Omental fat pad (tissue), 4 donors: ENCODE measurements around the gene EME2. TPM values are rescaled to one million over a fixed set of nuclear protein-coding genes. Genes with fewer than 3 reads are reported as not detected.

Experiments
- ATAC-seq: fragments of 150-250 bp; one replicate; pipeline ENCODE4 v1.9.1; 2016; ENCODE audit warnings: mild to moderate bottlenecking, moderate library complexity; ENCODE audit not compliant: low FRiP score
- DNase-seq: peaks from one replicate; pipeline ENCODE4 v3.0.0-alpha.2; 2019; ENCODE audit warnings: low spot score
- CTCF ChIP-seq, 3 donors: fragments of 450-650 bp; IDR thresholded peaks; one replicate each; pipeline ENCODE4 v1.5.1; 2016 to 2017; ENCODE audit warnings: antibody characterized with exemption in 3 of 3, mild to moderate bottlenecking in 3 of 3, moderate library complexity in 2 of 3
- small RNA-seq: library from RNA; depleted of rRNA; stranded (forward); fragments of <200 nt; gene quantifications from one replicate; pipeline ENCODE3, GENCODE V24; 2016
- total RNA-seq, 4 donors: library from RNA; depleted of rRNA; stranded (reverse); fragments of >200 nt; gene quantifications; one replicate each; pipeline ENCODE4 v1.1.0, GENCODE V29; 2016

The EME2 gene
- total RNA-seq, 4 donors from 2014 or later: 5.9 to 16.2 (median 7.1) TPM

- TF ChIP-seq CTCF (IDR thresholded peaks at IDR 0.05): no peak
- DNase-seq: no peak
- no peak for ATAC-seq
Observed at GRCh38 chr16:1821861-1822611, 49.4 kb downstream of the EME2 start.

GRCh38 chr16:1822801-1823200 is 50.2 kb downstream of the EME2 start:
- no peak for ATAC-seq
- no peak for DNase-seq
- TF ChIP-seq CTCF (IDR thresholded peaks at IDR 0.05): no peak

DNA sequence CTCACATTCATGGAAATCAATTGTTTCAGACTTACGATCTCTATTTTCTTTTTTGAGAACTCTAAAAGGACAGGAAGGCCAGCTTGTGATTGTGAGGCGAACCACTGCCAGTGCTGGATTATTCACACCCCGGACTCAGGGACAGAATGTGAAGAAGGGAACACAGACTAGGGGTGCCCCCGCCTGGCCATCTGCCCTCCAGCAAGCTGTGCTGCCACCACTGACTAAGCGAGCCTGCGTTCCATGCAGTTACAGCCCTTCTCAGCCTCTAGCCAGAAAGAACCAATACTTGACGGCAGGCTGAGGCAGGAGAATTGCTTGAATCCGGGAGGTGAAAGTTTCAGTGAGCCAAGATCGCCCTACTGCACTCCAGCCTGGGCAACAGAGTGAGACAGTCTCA is 51.2 kb downstream of the EME2 start:
- no peak for TF ChIP-seq CTCF (IDR thresholded peaks at IDR 0.05)
- ATAC-seq: no peak
- no peak for DNase-seq

GRCh38 chr16:1825381-1825863 is 52.8 kb downstream of the EME2 start:
- no peak for DNase-seq
- ATAC-seq: no peak
- no peak for TF ChIP-seq CTCF (IDR thresholded peaks at IDR 0.05)

Small RNA genes within 50 kb of the gene (small RNA-seq; reads per million reads assigned to genes)
- 0.77 reads per million for gene MIR3177

Other genes starting within 250 kb of the EME2 start
- gene TMEM204, start 239.1 kb upstream of the EME2 start, total RNA-seq: 100 to 1,000 TPM in 1 of 4 donors, 10 to 100 TPM in 3; 21.4 to 141 (median 41.7) TPM
- gene IFT140, start 160.7 kb upstream of the EME2 start, total RNA-seq: 10 to 100 TPM; 13.6 to 21.0 (median 19.6) TPM
- 10 to 100 TPM in 2 of 4 donors, 1 to 10 TPM in 2; 7.6 to 11.7 (median 9.8) TPM for gene CRAMP1, start 160.4 kb upstream of the EME2 start, total RNA-seq
- gene JPT2, start 94.5 kb upstream of the EME2 start, total RNA-seq: 10 to 100 TPM; 22.7 to 28.5 (median 23.8) TPM
- 10 to 100 TPM; 27.3 to 73.3 (median 51.6) TPM for gene MAPK8IP3, start 66.6 kb upstream of the EME2 start, total RNA-seq
- 10 to 100 TPM; 51.4 to 83.2 (median 69.6) TPM for gene NME3, start 1.3 kb upstream of the EME2 start, total RNA-seq
- gene MRPS34, start 324 bp downstream of the EME2 start, total RNA-seq: 10 to 100 TPM; 56.8 to 84.2 (median 78.6) TPM
- 10 to 100 TPM; 39.5 to 88.1 (median 50.7) TPM for gene SPSB3, start 9.8 kb downstream of the EME2 start, total RNA-seq
- gene NUBP2, start 10.2 kb downstream of the EME2 start, total RNA-seq: 10 to 100 TPM; 49.2 to 85.9 (median 60.2) TPM
- gene IGFALS, start 20.9 kb downstream of the EME2 start, total RNA-seq: under 1 TPM in 2 of 4 donors, not detected in 2; 0.19 to 0.50 TPM
- gene HAGH, start 54.0 kb downstream of the EME2 start, total RNA-seq: 100 to 1,000 TPM in 1 of 4 donors, 10 to 100 TPM in 3; 69.8 to 130 (median 81.5) TPM
- 10 to 100 TPM; 32.3 to 46.3 (median 34.1) TPM for gene FAHD1, start 54.4 kb downstream of the EME2 start, total RNA-seq
- 1 to 10 TPM in 1 of 4 donors, not detected in 3; 1.7 TPM for gene MEIOB, start 99.4 kb downstream of the EME2 start, total RNA-seq
- gene HS3ST6, start 145.6 kb downstream of the EME2 start, total RNA-seq: not detected
- gene MSRB1, start 170.4 kb downstream of the EME2 start, total RNA-seq: 10 to 100 TPM in 3 of 4 donors, 1 to 10 TPM in 1; 9.6 to 64.0 (median 17.1) TPM
- not detected for gene RPL3L, start 181.9 kb downstream of the EME2 start, total RNA-seq
- gene NDUFB10, start 186.7 kb downstream of the EME2 start, total RNA-seq: 100 to 1,000 TPM; 144 to 240 (median 183) TPM
- 1,000 to 10,000 TPM; 1,362 to 1,656 (median 1,543) TPM for gene RPS2, start 192.0 kb downstream of the EME2 start, total RNA-seq
- not detected for gene RNF151, start 194.0 kb downstream of the EME2 start, total RNA-seq
- gene TBL3, start 199.2 kb downstream of the EME2 start, total RNA-seq: 10 to 100 TPM; 32.2 to 44.3 (median 34.3) TPM
- not detected for gene NOXO1, start 208.7 kb downstream of the EME2 start, total RNA-seq
- gene GFER, start 211.4 kb downstream of the EME2 start, total RNA-seq: 10 to 100 TPM; 11.9 to 18.4 (median 16.0) TPM
- gene SYNGR3, start 217.2 kb downstream of the EME2 start, total RNA-seq: 1 to 10 TPM in 1 of 4 donors, under 1 TPM in 1, not detected in 2; 0.28 to 1.6 TPM
- 10 to 100 TPM; 19.1 to 49.0 (median 24.3) TPM for gene ZNF598, start 237.0 kb downstream of the EME2 start, total RNA-seq
- gene NPW, start 247.0 kb downstream of the EME2 start, total RNA-seq: under 1 TPM in 1 of 4 donors, not detected in 3; 0.48 TPM